Endothelial cell of umbilical vein (primary cell): Measurements from ENCODE around the gene NADK. TPM values are rescaled to one million over a fixed set of nuclear protein-coding genes. Genes with fewer than 3 reads are reported as not detected.

Experiments used
- BruUV-seq: library from RNA; stranded (reverse); fragments of 400-500 nt; replicated peaks from 2 replicates; lab custom pipeline; 2021; lab: Mats Ljungman, UMichigan
- CTCF ChIA-PET: fragments of 300-600, 350-600 bp; sonication (Branson Sonifier 250); formaldehyde crosslinking; loops from one replicate; lab custom pipeline; 2021; ENCODE audit warnings: antibody characterized with exemption, inconsistent platforms; lab: Charles Lee
- POLR2A ChIA-PET: fragments of 300-600, 350-600 bp; sonication (Branson Sonifier 250); formaldehyde crosslinking; loops from one replicate; lab custom pipeline; 2021; ENCODE audit warnings: antibody characterized with exemption, inconsistent platforms; lab: Charles Lee
- DNase-seq: peaks from one replicate; pipeline ENCODE4 v3.0.0-alpha.2; 2011; ENCODE audit warnings: low read depth, low spot score
- FAIRE-seq: peaks from 2 replicates; lab custom pipeline; 2011; peaks lifted over from hg19 to GRCh38; lab: Jason Lieb, UNC
- H2AFZ ChIP-seq: 2 replicates; pipeline ENCODE4 v1.6.0; 2012; ENCODE audit warnings: low read depth, low read length, control low read depth, inconsistent platforms
- H3K27ac ChIP-seq: 2 replicates; pipeline ENCODE4 v1.5.1; 2011; ENCODE audit warnings: low read depth, mild to moderate bottlenecking, control low read depth, low read length, moderate library complexity; ENCODE audit not compliant: insufficient read depth
- H3K27me3 ChIP-seq, 2 experiments: 2 replicates each; pipeline versions ENCODE4 v1.6.0 to v1.6.1; 2011; ENCODE audit warnings: low read length in 2 of 2, mixed read lengths in 1 of 2; ENCODE audit not compliant: control insufficient read depth in 2 of 2, insufficient read depth in 2 of 2
- H3K36me3 ChIP-seq, 2 experiments: 2 replicates in 1 of 2; 3 replicates in 1 of 2; pipeline ENCODE4 v1.5.1; 2011; ENCODE audit warnings: low read length in 2 of 2, mild to moderate bottlenecking in 1 of 2, moderate library complexity in 1 of 2; ENCODE audit not compliant: control insufficient read depth in 2 of 2, insufficient read depth in 2 of 2; ENCODE audit errors: extremely low read depth in 1 of 2
- H3K4me1 ChIP-seq: 3 replicates; pipeline ENCODE4 v1.5.1; 2011; ENCODE audit warnings: mild to moderate bottlenecking, low read length; ENCODE audit not compliant: control insufficient read depth, insufficient read depth; ENCODE audit errors: extremely low read depth
- H3K4me2 ChIP-seq: 2 replicates; pipeline ENCODE4 v1.6.1; 2011; ENCODE audit warnings: low read length, control low read depth, mixed read lengths; ENCODE audit not compliant: insufficient read depth
- H3K4me3 ChIP-seq, 3 experiments: fragments of 200-600 bp in 1 of 3; sonication (generic), shearing (Covaris generic) in 1 of 3; replicated peaks in 1 of 3; 2 replicates each; pipeline ENCODE4 v1.5.1; 2011 to 2016; ENCODE audit warnings: control low read depth in 3 of 3, low read length in 3 of 3, mild to moderate bottlenecking in 2 of 3, inconsistent platforms in 1 of 3, low read depth in 1 of 3, moderate library complexity in 1 of 3; ENCODE audit not compliant: insufficient read depth in 1 of 3
- H3K79me2 ChIP-seq: 2 replicates; pipeline ENCODE4 v1.6.0; 2012; ENCODE audit warnings: low read length, inconsistent platforms; ENCODE audit not compliant: control insufficient read depth, insufficient read depth
- H3K9ac ChIP-seq: replicated peaks from 2 replicates; pipeline ENCODE3; 2011; ENCODE audit warnings: low read length, control low read depth; ENCODE audit not compliant: insufficient read depth; ENCODE audit errors: extremely low read depth
- H3K9me1 ChIP-seq: replicated peaks from 3 replicates; pipeline ENCODE4 v1.6.0; 2011; ENCODE audit warnings: mild to moderate bottlenecking, low read length; ENCODE audit not compliant: control insufficient read depth, insufficient read depth; ENCODE audit errors: extremely low read depth
- H3K9me3 ChIP-seq: replicated peaks from 2 replicates; pipeline ENCODE4 v1.5.1; 2012; ENCODE audit warnings: low read length, inconsistent platforms; ENCODE audit not compliant: control insufficient read depth, insufficient read depth
- H4K20me1 ChIP-seq: replicated peaks from 2 replicates; pipeline ENCODE3; 2011; ENCODE audit warnings: mild to moderate bottlenecking, low read length; ENCODE audit not compliant: control insufficient read depth, insufficient read depth; ENCODE audit errors: extremely low read depth
- CTCF ChIP-seq, 2 donors: IDR thresholded peaks; 1 replicate in 1 of 2; 2 replicates in 1 of 2; pipeline ENCODE4 v1.5.1; 2011; ENCODE audit warnings: low read length in 2 of 2, mild to moderate bottlenecking in 2 of 2, moderate library complexity in 2 of 2, control low read depth in 1 of 2, inconsistent platforms in 1 of 2, low read depth in 1 of 2; ENCODE audit not compliant: insufficient read depth in 1 of 2; ENCODE audit errors: extremely low read depth in 1 of 2
- EZH2 ChIP-seq: IDR thresholded peaks from 2 replicates; pipeline ENCODE4 v1.6.1; 2012; ENCODE audit warnings: borderline replicate concordance, low read depth, mild to moderate bottlenecking, moderate library complexity, low read length, inconsistent platforms; ENCODE audit not compliant: severe bottlenecking
- FOS ChIP-seq: IDR thresholded peaks from 2 replicates; pipeline ENCODE4 v1.6.1; 2011; ENCODE audit warnings: mild to moderate bottlenecking, low read length, moderate library complexity, borderline replicate concordance; ENCODE audit not compliant: insufficient read depth
- GATA2 ChIP-seq: IDR thresholded peaks from 2 replicates; pipeline ENCODE4 v1.7.0; 2011; ENCODE audit warnings: low read depth, mild to moderate bottlenecking, moderate library complexity, mixed read lengths, low read length; ENCODE audit not compliant: insufficient read length, insufficient read depth
- JUN ChIP-seq: IDR thresholded peaks from 2 replicates; pipeline ENCODE4 v1.6.1; 2011; ENCODE audit warnings: borderline replicate concordance, low read depth; ENCODE audit not compliant: insufficient read length, insufficient read depth
- MYC ChIP-seq: IDR thresholded peaks from one replicate; pipeline ENCODE4 v1.6.1; 2011; ENCODE audit warnings: mild to moderate bottlenecking, low read depth, low read length
- POLR2A ChIP-seq: IDR thresholded peaks from 2 replicates; pipeline ENCODE4 v1.6.1; 2012; ENCODE audit warnings: low read depth, mild to moderate bottlenecking, control low read depth, low read length
- POLR2AphosphoS5 ChIP-seq: IDR thresholded peaks from 2 replicates; pipeline ENCODE4 v1.6.1; 2012; ENCODE audit warnings: low read depth, mild to moderate bottlenecking, control low read depth, low read length, moderate library complexity; ENCODE audit not compliant: insufficient read depth
- dilution Hi-C: fragments of 300-500 bp; cut with MboI; formaldehyde crosslinking; loops from one replicate; pipeline ENCODE4 v1.15.0; 2019; ENCODE audit warnings: low sequenced_read_pairs; ENCODE audit not compliant: extremely low pct_ligation_motif_present
- intact Hi-C: fragments of 100-400 bp; cut with micrococcal nuclease; formaldehyde crosslinking; loops from one replicate; pipeline ENCODE4 v1.10.0; 2022
- polyA plus RNA-seq, 4 experiments: library from polyadenylated mRNA; depleted of rRNA in 3 of 4; stranded (reverse) in 3 of 4; unstranded in 1 of 4; fragments of >200 nt; gene quantifications; 2 replicates each; pipeline versions ENCODE4 v1.2.1 to v1.2.3, GENCODE V29; 2011 to 2012; ENCODE audit warnings: missing spikeins in 1 of 4
- total RNA-seq: library from RNA; stranded (reverse); gene quantifications from 2 replicates; pipeline ENCODE4 v1.2.3, GENCODE V29; 2021
- TF ChIP-seq, protein P1 (sequence below): IDR thresholded peaks from 2 replicates; pipeline ENCODE4 v1.6.1; 2011; ENCODE audit not compliant: insufficient read depth, insufficient read length

The NADK gene
- total and polyA plus RNA-seq, 2 donors (not counting 3 experiments of a cell fraction or from before 2014, with no cell fraction given), result 68.5 to 88.8 TPM

- H3K79me2 ChIP-seq, result peaks cover 12% of the 10 kb centered on the region
- H3K9me1 ChIP-seq, result no peaks in the 10 kb centered on the region
- no peaks in the 10 kb centered on the region for H3K4me1 ChIP-seq
- H3K27ac ChIP-seq, result no peak overlapping the region
- intact Hi-C loops (no loop called here), dilution Hi-C loops (no loop called here)
- TF ChIP-seq MYC (no peak), CTCF (IDR thresholded peaks at IDR 0.05; ENCODE audit: extremely low read depth in 1 of 2, insufficient read depth in 1 of 2, low read depth in 1 of 2, low read length in 2 of 2) (no peak), FOS (no peak), POLR2A (no peak), EZH2 (no peak), GATA2 (no peak), POLR2AphosphoS5 (no peak), JUN (no peak)
- TF ChIP-seq, protein P1, sequence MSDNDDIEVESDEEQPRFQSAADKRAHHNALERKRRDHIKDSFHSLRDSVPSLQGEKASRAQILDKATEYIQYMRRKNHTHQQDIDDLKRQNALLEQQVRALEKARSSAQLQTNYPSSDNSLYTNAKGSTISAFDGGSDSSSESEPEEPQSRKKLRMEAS, result no peak
- ChIA-PET CTCF (no interaction called here), POLR2A (no interaction called here)
- no peaks in the 10 kb centered on the region for H4K20me1 ChIP-seq
- no peak for DNase-seq
- no peak overlapping the region for H3K4me3 ChIP-seq
- no peaks in the 10 kb centered on the region for H3K27me3 ChIP-seq
- H3K36me3 ChIP-seq, result peaks cover 2 to 42% of the 10 kb centered on the region in 2 experiments
- no peaks in the 10 kb centered on the region for H3K9me3 ChIP-seq
- peak; percentile 68 for FAIRE-seq
- H2AFZ ChIP-seq, result no peak overlapping the region
- no peak overlapping the region for H3K9ac ChIP-seq
- BruUV-seq, result no TSS peak
- H3K4me2 ChIP-seq, result no peak overlapping the region
These were observed 17.6 kb downstream of the NADK start for GRCh38 chr1:1760715-1761114.
